HG03039 (cell line): Measurements from ENCODE around the gene CACNA1F.

Experiments used
- ATAC-seq: cut with Tn5 transposase; IDR thresholded peaks from one replicate; pipeline ENCODE4 v1.9.1; 2021; ENCODE audit warnings: mild to moderate bottlenecking, moderate library complexity; ENCODE audit not compliant: unreplicated experiment

The CACNA1F gene

DNA sequence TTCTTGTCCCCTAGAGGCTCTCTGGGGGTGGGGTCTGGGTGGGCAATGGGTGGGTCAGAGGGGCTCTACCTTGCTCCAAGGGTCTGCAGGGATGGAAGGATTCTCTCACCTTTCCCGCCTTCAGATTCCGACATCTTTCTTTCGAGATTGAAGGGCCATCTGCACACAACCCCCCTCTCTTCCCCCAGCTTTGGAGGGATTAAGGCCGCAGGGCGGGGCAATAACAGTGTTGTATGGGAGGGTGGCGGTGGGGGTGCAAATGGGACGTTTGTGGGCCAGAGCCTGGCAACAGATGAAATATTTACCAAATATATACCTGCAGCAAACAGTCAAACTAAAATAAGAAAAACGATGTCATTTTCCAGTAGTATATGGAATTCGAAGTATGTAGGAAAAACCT, at the start of gene CACNA1F:
TSS of gene CACNA1F (minus strand) at position 165 of the 400 bp plus-strand sequence. CDS start at position 134, 31 bp downstream.
- no peak for ATAC-seq

DNA sequence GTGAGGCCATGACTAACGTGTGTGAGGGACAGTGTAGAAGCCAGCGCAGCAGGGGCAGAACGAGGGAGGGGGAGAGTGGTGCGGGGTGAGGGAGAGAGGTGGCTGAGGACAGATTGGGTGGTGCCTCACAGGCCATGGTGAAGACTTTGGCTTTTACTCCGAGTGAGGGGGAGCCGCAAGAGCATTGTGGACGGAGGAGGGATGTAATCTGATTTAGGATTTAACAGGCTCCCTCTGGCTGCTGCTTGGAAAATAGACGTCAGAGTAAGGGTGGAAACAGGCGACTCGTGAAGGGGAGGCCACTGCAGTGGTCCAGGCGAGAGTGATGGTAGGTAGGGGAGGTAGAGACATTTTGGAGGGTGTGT, 49.5 kb upstream of the CACNA1F start:
- no peak for ATAC-seq

DNA sequence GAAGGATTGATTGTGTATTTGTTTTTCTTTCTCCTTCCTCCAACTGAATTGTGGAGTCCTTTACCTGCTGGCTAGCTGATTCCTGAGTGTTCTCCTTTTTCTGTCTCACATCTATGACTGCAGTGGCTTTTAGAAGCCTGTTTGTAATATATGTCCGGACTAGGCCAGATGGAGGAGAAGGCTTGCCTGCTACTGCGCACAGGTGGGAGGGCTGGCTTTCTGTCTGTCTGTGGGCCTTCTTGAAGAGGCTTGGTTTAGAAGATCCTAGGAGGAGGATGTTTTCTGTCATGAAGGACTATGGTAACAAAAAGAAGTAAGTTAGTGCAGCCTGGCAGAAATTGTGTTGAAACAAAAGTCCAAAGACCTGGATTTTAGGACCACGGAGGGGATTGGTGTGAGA, 44.9 kb upstream of the CACNA1F start:
- ATAC-seq: no peak

DNA sequence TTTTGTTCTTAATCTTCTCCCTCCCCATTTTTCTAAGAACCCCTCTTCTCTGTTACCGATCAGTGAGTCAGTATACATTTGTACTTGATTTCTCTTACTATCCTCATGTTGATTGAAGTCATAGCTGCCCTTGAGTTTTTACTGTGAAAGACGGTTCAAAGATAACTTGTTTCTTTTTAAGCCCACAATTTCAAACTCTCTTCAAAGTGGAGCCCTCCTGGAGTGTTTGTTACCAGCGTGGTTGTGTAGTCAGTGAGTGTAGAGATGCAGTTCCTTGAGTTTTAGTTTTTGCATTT, 44.3 kb upstream of the CACNA1F start:
- no peak for ATAC-seq

DNA sequence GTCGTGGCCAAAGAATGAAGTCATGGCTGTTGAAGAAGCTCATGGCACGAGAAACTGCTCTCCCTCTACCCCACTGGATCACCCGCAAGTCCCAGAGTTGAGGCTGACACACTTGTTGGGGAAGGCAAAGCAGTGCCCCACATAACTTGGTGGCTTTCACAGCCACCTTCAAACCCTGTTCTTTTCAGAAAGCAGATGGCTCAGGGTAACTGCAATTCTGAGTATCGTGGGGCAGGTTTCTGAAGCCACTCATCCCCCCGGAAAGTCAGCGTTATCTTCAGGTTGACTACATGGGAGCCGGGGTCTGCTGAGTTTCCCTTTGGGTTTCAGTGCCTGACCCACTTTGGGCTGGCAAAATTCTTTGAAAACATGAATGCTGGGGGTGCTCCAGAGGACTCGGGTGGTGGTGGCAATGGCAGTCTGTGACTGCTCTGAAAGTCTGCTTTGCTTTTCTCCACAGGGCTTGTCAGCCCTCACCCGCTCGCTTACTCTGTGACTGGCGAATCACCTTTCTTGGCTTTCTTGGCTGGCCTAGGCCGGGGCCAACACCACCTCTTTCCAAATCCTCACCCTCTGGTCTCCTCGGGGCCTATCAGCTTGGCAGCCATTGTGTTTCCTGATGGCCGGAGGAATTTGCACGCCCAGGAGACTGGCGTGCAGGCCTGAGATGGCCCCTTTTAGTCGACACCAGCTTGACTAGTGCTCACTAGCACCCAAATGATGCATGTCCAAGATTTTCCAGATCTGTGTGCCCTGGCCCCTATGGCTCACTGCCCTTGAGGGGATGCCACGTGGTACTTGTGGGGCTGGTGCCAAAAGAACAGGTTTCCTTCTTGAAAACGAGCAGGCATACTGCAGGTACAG, 43.8 kb upstream of the CACNA1F start:
- no peak for ATAC-seq

DNA sequence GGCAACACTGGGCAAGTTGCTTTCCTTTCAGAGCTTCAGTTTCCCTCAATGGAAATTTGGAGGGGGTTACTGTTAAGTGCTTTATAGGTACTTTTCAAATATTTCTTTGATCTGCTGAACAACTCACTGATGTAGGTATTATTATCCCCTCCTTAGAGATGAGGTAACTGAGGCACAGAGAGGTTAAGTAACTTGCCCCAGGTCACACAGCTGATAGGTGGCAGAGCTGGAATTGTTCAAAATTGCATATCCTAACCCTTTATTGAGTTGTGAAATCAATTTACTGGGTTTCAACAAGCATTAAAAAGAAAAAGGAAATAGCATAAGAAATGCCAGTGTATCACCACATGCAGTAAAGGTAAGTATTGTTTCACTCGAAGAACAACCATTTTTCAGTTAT, 43.1 kb upstream of the CACNA1F start:
- no peak for ATAC-seq

DNA sequence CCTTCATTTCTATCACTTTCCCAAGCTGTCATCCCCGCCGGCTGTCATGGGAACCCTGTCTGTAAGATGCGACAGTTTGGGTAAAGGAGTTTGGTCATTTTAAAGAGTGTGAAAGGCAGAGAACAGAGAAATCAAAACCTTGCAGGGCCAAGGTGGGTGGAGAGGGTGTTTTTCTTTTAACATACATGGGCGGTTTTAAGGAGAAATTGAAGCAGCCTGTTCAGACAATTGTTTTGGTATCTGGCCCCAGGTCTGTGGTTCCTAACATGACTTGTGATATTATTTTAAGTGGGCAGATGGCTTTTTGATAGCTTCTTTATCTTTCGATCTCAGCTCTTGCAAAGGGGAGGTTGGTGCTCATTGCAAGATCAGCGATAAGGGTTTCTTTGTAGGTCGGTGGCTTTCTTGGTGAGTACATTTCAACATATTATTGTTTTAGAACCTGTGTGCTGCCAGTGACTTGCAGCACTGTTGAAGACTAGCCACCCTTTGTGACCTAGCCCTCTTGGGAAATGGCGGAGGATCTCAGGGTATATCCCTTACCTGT, 40.1 kb upstream of the CACNA1F start:
- ATAC-seq: no peak

DNA sequence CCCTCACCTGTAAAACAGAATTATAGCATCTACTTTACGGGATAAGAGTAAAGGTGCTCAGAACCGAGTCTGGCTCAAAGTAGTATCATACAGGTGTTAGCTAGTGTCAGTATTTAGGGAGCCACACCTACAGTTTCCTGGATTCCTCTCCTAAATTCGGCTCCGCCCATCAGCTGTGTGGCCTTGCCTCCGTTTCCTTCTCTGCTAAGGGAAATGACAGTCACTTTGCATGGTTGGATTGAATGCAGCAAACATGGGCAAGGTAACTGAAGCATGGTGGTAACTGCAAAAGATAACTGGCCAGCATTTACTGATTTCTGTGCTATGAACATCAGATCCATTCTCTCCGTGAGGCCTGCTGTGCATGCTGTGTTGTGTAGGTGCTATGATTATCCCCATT, 39.3 kb upstream of the CACNA1F start:
- ATAC-seq: no peak

DNA sequence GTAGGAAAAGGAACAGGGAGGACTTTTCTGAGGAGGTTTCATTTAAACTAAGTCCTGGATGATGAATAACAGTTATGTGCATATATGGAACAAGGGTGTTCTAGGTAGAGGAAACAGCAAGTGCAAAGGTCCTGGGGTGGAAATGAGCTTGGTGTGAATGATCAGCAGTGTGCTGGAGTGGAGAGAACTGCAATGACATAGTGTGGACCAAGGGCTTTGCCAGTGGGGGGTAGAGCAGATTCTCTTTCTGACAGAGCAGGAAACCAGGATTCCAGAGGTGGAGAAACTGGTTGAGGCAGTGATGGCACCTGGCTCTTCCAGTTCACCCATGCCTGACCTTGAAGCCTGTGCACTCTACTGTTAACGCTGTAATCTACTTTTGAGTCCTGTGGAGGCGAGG, 38.2 kb upstream of the CACNA1F start:
- ATAC-seq: no peak

DNA sequence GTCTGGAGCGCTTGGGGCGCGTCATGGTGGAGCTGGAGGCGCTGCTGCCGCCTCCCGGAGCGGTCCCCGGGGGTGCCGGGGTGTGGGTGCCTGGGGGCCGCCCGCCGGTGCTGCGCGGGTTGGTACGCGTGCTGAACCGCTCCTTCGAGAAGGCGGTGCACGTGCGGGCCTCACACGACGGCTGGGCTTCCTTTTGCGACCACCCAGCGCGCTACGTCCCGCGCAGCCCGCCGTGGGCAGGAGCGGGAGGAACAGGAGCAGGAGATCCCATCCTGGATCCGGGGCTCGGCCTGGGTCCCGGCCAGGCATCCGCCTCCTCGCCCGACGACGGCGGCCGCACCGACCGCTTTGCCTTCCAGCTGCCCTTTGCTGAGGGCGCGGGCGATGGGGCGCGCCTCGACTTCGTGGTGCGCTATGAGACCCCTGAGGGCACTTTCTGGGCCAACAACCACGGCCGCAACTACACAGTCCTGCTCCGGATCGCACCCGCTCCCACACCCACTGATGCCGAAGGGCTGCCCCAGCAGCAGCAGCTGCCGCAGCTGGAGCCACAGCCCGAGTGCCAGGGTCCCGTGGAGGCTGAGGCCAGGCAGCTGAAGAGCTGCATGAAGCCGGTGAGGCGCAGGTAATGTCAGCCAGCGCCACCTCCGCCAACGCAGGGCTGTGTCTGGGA, 37.2 kb upstream of the CACNA1F start:
- ATAC-seq: no peak

DNA sequence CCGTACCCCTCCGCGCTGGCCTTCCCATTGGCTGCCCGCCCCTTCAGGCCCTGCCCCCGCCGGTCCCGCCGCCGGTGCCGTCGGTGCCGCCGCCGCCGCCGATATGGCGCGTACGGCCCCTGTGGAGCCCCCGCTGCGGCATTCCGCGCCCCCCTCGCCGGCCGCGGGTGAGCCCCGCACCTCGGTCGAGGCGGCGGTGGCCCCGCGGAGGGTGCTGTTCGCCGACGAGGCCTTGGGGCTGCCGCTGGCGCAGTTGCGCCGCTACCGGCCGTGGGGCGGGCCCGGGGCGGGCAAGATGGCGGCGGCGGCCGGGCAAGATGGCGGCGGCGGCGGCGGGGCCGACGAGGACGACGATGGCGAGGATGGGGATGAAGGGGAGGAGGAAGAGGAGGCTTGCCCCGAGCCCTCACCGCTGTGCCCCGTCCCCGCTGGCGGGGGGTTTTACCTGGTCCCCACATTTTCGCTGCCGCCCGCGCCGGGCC, 36.7 kb upstream of the CACNA1F start, which contains the start of gene PPP1R3F:
TSS of gene PPP1R3F (plus strand) at position 27 of the 482 bp plus-strand sequence. CDS start at position 104, 77 bp downstream.
- ATAC-seq: peak; percentile 19

DNA sequence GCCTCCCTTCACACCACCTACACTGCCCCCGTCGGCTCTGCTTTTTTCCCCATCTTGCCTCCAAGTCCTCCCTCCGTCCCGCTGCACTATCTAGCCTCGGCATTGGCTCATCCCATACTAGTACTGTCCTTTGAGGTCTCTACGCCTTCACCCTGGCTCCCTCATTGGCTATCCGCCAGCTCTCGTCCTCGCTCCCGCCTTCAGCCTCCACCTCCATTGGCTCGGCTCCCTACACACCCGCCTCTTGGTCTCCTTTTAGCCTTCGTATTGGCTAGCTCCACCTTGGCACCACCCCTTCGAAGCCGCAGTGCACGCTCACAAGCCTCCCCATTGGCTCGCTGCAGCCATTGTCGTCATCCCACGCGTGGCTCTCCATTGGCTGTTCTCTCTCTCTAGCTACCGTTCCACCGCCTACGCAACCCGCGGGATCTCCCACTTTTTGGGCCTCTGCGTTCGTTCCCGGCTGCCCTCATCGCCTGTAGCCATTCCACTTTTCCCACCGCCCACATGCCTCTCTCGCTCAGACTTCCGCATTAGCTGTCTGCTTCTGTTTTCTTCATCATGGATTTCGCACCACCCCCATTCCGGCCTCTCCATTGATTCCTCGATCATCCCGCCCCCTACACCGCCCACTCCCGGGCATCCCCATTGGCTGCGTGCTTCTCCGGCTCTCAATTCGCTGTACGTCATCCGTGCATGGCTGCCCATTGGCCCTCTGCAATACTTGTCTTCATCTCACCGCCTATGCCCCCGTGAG, 36.0 kb upstream of the CACNA1F start:
- ATAC-seq: peak; percentile 88

DNA sequence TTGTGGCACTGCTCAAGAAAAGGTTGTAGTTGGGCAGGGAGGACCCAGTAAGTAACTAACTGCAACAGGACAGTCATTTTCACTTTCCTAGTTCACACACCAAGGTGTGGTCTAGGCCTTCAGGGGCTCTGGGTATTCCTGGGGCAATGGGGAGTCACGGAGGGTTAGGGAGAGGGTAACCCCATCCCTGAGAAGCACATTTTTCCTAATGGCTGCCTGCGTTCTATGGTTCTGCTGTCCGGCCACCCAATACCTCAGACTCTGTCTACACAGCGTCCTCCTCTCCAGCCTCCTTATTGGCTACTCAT, 35.5 kb upstream of the CACNA1F start:
- ATAC-seq: no peak

DNA sequence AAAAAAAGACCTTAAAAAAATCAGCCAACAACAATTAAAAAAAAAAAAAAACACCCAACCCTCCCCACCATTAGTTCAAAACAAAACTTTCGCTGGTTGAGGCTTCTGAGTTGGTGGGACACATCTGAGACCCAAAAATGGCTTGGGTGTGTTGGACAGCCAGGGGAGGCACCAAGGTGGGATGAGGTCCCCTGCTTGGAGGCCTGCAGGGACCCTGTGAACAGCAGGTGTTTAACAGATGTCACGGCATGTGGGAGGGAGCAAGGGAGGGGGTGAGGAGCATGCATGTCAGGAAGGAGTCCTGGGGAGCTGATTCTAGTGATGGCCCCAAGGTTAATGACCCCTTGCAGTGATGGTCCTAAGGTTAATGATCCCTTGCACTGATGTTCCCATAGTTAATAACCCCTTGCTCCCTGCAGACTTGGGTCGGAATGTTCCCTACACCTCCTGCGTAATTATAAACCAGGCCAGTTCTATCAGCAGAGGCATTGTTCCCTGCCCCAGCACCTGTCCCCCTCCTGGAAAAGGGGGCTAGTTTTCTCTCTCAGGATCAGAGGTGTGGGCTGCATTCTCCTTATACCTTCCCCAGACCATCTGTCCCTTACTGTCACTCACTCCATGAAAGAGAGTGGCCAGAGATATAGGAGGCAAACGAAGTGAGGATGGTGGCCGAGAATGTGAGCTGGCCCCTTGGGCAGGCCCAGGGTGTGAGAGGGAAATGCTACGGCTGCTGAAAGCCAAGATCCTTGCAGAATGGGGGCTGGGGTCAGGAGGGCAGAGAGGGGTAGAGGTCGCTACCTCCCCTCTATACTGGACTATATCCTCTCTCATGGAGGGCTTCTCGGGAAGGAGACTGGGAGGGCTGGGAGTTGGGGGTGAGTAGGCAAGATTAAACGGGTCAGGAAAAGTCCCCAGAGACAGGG, 33.6 kb upstream of the CACNA1F start:
- ATAC-seq: no peak

DNA sequence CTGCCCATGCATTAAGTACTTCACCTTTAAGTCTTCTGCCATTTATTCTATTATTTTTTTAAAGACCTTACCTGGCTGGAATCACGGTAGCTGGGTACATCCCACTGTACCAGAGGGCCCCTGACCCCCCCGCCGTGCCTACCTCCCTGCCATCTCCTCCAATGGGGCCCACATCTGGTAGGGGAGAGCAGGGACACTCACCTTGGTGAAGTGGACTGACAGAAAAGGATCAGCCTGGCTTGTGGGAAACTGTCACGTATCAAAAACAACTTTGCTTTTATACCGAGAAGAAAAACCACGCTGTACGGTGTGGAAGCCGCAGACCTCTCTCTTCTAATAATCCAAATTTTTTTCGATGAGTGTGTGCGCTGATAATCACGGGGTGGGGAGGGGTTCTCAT, 31.3 kb upstream of the CACNA1F start, which contains the start of gene FOXP3:
TSS of gene FOXP3 (minus strand) at position 251 of the 400 bp plus-strand sequence. CDS start 6,205 bp downstream, outside the sequence.
- no peak for ATAC-seq

DNA sequence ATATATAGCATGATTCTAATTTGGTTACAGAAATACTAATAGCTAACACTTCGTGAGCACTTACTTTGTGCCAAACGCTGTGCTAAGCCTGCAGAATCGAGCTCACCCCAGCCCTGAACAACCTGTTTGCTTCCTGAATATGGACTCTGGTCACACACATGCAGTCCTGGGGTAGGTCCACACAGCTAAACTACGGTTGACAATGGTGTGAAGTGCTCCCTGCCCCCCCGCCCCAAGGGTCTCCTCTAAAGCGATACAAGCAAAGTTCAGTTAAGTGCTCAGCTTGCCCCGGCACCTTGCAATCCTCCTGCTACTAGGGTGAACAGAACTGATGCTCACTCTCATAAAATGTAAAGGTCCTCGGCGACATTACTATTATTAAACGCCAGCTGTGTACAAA, 30.5 kb upstream of the CACNA1F start:
- no peak for ATAC-seq

DNA sequence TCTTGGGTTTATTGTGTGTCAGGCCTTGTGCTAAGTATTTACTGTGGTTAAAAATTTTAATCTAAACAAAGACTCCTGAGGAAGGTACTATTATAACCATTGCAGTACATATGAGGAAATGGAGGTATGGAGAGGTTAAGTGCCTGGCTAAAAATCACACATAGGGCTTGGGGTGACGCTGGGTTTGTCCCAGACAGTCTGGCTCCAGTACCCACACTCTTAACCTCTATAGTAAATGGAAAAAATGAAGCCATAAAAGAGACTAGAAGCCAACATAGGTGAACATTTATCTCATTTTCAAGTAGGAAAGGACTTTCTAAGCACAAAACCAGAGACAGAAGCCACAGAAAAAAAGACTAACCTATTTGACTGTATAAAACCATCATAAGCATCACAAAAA, 29.5 kb upstream of the CACNA1F start:
- ATAC-seq: no peak

DNA sequence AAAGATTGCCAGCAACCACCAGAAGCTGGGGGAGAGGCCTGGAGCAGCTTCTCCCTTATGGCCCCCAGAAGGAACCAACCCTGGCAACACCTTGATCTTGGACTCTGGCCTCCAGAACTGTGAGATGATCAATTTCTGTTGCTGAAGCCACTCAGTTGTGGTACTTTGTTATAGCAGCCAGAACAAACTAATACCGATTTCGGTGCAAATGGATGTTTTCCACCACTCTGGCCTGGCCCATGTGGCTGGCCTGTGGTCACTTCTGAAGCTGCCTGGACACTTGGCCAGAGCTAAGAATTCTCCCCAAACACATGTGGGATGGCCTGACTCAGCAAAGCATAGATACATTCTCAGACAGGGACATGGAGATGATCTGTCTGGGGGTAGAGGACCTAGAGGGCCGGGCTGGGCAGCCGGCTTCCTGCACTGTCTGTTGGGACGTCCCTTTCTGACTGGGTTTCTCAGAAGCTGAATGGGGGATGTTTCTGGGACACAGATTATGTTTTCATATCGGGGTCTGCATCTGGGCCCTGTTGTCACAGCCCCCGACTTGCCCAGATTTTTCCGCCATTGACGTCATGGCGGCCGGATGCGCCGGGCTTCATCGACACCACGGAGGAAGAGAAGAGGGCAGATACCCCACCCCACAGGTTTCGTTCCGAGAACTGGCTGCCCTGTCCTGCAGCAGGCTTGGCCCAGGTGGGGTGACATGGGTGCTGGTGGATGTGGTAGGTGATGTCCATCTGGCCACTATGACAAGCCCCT, 27.3 kb upstream of the CACNA1F start:
- ATAC-seq: no peak

DNA sequence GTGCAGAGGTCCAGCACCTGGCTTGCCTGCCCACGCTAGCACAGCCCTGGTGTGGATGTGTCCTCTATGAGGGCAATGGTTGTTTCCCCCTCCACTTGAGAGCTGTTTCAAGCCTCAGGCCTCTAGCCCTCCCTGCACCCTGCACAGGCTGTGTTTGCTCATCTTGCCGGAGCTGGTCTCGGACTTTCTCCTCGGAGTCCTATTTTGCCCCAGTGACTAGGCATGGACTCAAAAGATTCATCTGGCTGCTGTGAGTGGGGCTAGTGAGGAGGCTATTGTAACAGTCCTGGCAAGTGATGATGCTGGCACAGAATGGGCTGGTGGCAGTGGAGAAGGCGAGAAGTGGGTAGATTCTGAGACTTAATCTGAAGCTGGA, 25.6 kb upstream of the CACNA1F start:
- ATAC-seq: no peak
